ENCODE measurements around the gene GNG7.
A peak's percentile ranks its signal among the peaks of the same experiment; 100 is the strongest.
"Not testable (repeated sequence)": the region's sequence is repeated elsewhere in the genome, so short reads cannot be mapped to it uniquely, and the experiment has no call there.

Gene GNG7

DNA sequence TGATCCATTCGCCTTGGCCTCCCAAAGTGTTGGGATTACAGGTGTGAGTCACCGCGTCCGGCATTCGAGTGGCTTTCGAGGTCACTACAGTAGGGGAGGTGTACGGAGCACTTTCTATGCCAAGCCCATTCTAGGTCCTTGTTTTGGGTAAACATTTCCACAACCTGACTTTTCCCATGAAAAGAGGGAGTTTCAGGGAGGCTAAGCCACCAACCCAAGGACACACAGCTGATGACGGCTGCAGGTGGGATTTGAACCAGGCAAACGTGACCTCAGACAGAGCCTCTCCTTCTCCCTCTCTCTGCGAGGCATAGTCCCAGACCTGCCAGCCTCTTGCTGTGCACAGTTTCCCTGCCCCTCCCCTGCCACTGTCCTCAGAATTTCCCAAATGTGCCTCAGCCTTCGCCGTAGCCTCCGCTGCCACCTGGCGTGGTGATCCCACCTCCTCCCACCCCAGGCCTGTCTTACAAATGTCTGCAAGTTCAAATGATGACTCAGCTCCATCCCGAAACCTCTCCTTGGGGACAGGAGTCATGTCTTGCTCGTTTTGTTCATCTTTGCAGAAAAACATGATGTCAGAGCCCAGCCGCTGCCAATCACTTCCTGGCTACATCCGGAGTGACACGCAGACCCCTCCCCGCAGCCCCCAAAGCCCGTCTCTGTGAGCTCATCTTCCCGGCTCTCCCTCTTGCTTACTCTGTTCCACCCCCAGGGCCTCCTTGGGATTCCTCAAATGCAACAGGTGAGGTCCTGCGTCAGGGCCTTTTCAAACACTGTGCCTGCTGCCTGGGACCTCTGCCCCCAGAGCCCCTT is 233.2 kb downstream of the GNG7 start:
- H3K4me3 ChIP-seq (ENCODE audit: low read depth, low read length) = no peak overlapping the region
- in situ Hi-C loops (cut with HindIII; ENCODE audit: low sequenced_read_pairs) = no loop called here
- TF ChIP-seq, protein P1, sequence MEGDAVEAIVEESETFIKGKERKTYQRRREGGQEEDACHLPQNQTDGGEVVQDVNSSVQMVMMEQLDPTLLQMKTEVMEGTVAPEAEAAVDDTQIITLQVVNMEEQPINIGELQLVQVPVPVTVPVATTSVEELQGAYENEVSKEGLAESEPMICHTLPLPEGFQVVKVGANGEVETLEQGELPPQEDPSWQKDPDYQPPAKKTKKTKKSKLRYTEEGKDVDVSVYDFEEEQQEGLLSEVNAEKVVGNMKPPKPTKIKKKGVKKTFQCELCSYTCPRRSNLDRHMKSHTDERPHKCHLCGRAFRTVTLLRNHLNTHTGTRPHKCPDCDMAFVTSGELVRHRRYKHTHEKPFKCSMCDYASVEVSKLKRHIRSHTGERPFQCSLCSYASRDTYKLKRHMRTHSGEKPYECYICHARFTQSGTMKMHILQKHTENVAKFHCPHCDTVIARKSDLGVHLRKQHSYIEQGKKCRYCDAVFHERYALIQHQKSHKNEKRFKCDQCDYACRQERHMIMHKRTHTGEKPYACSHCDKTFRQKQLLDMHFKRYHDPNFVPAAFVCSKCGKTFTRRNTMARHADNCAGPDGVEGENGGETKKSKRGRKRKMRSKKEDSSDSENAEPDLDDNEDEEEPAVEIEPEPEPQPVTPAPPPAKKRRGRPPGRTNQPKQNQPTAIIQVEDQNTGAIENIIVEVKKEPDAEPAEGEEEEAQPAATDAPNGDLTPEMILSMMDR (IDR thresholded peaks at IDR 0.05; ENCODE audit: low read depth, low read length, missing control alignments) = no peak
- no peak for DNase-seq (ENCODE audit: low read depth)

DNA sequence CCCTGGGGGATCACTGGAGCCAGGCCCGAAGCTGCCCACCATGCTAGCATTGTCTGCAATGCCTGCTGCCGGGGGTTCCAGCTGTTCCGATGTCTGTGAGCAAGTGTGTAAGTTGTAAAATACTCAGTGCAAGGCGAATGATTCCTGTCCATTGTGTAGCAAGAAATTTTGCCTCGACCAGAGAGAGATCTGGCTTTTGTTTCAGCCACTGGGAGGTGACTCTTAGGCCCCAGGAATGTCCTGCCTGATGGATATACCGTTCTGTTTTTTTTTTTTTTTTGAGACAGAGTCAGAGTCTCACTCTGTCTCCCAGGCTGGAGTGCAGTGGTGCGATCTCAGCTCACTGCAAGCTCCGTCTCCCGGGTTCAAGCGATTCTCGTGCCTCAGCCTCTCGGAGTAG is 233.9 kb downstream of the GNG7 start:
- no peak for DNase-seq (ENCODE audit: low read depth)
- TF ChIP-seq, protein P1 (IDR thresholded peaks at IDR 0.05; ENCODE audit: low read depth, low read length, missing control alignments) = no peak
- in situ Hi-C loops (cut with HindIII; ENCODE audit: low sequenced_read_pairs) = no loop called here

DNA sequence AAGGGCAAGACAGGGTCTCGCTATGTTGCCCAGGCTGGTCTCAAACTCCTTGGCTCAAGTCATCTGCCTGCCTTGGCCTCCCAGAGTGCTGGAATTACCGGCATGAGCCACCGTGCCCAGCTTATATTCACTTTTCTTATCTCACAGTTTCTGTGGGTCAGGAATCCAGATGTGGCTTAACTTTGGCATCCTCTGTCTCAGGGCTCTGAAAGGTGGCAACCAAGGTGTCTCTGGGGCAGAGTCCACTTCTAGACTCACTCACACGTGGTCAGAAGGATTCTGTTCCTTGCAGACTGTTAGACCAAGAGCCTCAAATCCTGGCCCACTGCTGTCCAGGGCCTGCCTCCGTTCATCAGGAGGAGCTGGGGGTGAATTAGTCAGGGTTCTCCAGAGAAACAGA is 238.1 kb downstream of the GNG7 start:
- no peak for DNase-seq (ENCODE audit: low read depth)
- in situ Hi-C loops (cut with HindIII; ENCODE audit: low sequenced_read_pairs) = no loop called here

More for the DNA sequence above, 233.9 kb downstream of the GNG7 start:
- H3K4me3 ChIP-seq (ENCODE audit: low read depth, low read length) = no peak overlapping the region

DNA sequence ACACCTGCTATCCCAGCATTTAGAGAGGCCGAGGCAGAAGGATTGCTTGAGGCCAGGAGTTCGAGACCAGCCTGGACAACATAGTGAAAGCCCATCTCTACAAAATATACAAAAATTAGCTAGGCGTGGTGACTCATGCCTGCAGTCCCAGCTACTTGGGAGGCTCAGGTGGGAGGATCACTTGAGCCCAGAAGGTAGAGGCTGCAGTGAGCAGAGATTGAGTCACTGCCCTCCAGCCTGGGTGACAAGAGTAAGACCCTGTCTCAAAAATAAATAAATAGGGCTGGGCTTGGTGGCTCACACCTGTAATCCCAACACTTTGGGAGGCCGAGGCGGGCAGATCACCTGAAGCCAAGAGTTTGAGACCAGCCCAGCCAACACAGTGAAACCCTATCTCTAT is 238.8 kb downstream of the GNG7 start:
- DNase-seq (ENCODE audit: low read depth); H3K4me3 ChIP-seq (ENCODE audit: low read depth, low read length); in situ Hi-C loops (cut with HindIII; ENCODE audit: low sequenced_read_pairs): not testable (repeated sequence)

More for the DNA sequence above, 238.1 kb downstream of the GNG7 start:
- TF ChIP-seq, protein P1 (IDR thresholded peaks at IDR 0.05; ENCODE audit: low read depth, low read length, missing control alignments) = no peak
- no peak overlapping the region for H3K4me3 ChIP-seq (ENCODE audit: low read depth, low read length)

DNA sequence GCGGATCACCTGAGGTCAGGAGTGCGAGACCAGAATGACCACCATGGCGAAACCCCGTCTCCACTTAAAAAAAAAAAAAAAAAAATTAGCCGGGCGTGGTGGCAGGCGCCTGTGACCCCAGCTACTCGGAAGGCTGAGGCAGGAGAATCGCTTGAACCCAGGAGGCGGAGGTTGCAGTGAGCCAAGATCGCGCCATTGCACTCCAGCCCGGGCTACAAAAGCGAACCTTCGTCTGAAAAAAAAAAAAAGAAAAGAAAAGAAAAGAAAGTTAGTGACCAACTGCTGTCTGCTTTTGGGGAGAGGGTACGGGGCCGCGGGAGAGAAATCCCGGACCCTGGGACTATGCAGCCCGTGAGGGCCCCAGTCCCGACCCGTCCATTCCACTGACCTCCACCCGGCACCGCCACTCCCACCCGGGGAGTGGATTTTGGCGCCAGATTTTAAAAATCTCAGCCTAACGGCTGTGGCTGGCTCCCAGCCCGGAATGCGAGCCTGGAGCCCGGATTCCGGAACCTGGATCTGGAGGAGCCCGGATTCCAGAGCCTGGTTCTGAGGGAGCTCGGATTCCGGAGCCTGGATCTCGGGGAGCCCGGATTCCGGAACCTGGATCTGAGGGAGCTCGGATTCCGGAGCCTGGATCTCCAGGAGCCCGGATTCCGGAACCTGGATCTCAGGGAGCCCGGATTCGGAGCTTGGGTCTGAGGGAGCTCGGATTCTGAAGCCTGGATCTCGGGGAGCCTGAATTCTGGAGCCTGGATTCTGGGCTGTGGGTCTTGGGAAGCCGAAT is 239.7 kb downstream of the GNG7 start:
- peak overlapping the region; percentile 64 for H3K4me3 ChIP-seq (ENCODE audit: low read depth, low read length)
- DNase-seq (ENCODE audit: low read depth) = peak; percentile 95
- in situ Hi-C loops (cut with HindIII; ENCODE audit: low sequenced_read_pairs) = no loop called here
- TF ChIP-seq, protein P1 (IDR thresholded peaks at IDR 0.05; ENCODE audit: low read depth, low read length, missing control alignments) = no peak

DNA sequence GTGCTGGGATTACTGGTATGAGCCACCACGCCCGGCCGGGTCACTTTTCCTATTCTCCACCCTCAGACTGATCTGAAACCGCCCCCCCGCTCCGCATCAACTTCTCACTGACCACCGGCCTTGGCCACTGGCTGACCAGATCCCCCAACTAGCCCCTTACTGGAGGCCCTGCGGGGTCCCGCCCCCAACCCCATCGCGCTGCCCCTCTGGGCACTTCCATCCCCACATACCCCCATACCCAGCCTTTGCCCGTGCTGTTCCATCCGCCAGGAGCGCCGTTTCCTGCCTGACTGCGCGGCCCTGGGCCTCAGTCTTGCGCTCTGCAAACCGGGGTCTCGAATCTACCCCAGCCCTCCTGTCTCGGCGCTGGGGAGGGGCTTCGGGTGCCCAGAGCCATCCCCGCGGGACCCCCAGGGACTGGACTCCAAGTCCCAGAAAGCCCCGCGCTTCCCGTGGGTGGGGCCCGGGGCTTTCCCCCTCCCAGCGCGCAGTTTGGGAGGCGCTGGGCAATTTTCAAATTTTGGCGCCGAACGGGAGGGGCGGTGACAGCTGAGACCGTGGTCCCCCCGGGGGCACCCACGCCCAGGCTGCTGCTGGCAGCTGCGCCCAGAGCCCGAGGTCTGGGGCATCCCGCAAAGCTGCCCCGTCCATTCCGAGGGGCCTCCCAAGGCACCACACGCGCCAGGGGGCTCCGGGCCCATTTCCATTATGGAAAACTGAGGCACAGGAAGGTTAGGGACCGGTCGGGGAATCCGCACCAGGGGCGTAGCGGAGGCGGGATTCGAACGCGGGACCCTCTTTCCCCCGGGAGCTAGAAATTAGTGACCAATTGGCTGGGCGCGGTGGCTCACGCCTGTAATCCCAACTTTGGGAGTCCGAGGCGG is 240.5 kb downstream of the GNG7 start:
- in situ Hi-C loops (cut with HindIII; ENCODE audit: low sequenced_read_pairs) = no loop called here
- no peak for DNase-seq (ENCODE audit: low read depth)
- TF ChIP-seq, protein P1 (IDR thresholded peaks at IDR 0.05; ENCODE audit: low read depth, low read length, missing control alignments) = peak; percentile 27
- peak overlapping the region; percentile 64 for H3K4me3 ChIP-seq (ENCODE audit: low read depth, low read length)
